HEK293 (cell line): ENCODE data around the gene ZSCAN29.

Experiments used
- CTCF ChIA-PET: fragments of 350-600 bp; formaldehyde crosslinking; extraction: SDS; loops from one replicate; lab custom pipeline; 2021; ENCODE audit warnings: antibody characterized with exemption; lab: Yijun Ruan, JAX
- POLR2A ChIA-PET: fragments of 300-600 bp; formaldehyde crosslinking; extraction: SDS; loops from one replicate; lab custom pipeline; 2020; ENCODE audit warnings: antibody characterized with exemption, inconsistent platforms; lab: Yijun Ruan, JAX
- H3K27ac ChIP-seq: fragments of 200-500 bp; sonication (Bioruptor generic); 2 replicates; pipeline ENCODE4 v1.5.1; 2014; ENCODE audit warnings: low read depth, low read length, control low read depth, inconsistent platforms; ENCODE audit errors: extremely low read depth
- H3K36me3 ChIP-seq, 2 experiments: fragments of 200-500 bp in 1 of 2; sonication (Bioruptor generic) in 1 of 2; 1 replicate in 1 of 2; 2 replicates in 1 of 2; pipeline ENCODE4 v1.5.1; 2014 to 2017; ENCODE audit warnings: inconsistent platforms in 2 of 2, low read length in 2 of 2; ENCODE audit not compliant: control insufficient read depth in 2 of 2, insufficient read depth in 1 of 2
- H3K4me1 ChIP-seq: fragments of 200-500 bp; sonication (Bioruptor generic); 2 replicates; pipeline ENCODE4 v1.5.1; 2014; ENCODE audit warnings: mild to moderate bottlenecking, low read length, inconsistent platforms; ENCODE audit not compliant: control insufficient read depth, insufficient read depth
- H3K4me3 ChIP-seq: 2 replicates; pipeline ENCODE4 v1.5.1; 2011; ENCODE audit warnings: low read depth, mild to moderate bottlenecking, control low read depth, low read length, moderate library complexity
- H3K9me3 ChIP-seq: fragments of 200-500 bp; sonication (Bioruptor generic); 2 replicates; pipeline ENCODE4 v1.5.1; 2014; ENCODE audit warnings: low read depth, low read length, inconsistent platforms; ENCODE audit not compliant: control insufficient read depth, insufficient read depth
- KLF10 ChIP-seq: fragments of 450-650 bp; IDR thresholded peaks from 2 replicates; pipeline ENCODE4 v1.5.1; 2018; ENCODE audit warnings: missing biosample characterization, mild to moderate bottlenecking, missing genetic modification characterization
- KLF7 ChIP-seq: fragments of 450-650 bp; formaldehyde crosslinking; IDR thresholded peaks from 2 replicates; pipeline ENCODE4 v1.5.1; 2016; ENCODE audit warnings: missing biosample characterization, missing genetic modification characterization, borderline replicate concordance
- MZF1 ChIP-seq: fragments of 450-650 bp; formaldehyde crosslinking; IDR thresholded peaks from 2 replicates; pipeline ENCODE4 v1.5.1; 2017; ENCODE audit warnings: missing biosample characterization, missing genetic modification characterization, borderline replicate concordance
- PRDM10 ChIP-seq: fragments of 450-650 bp; formaldehyde crosslinking; IDR thresholded peaks from 2 replicates; pipeline ENCODE4 v1.5.1; 2016; ENCODE audit warnings: missing biosample characterization, missing genetic modification characterization
- SCRT1 ChIP-seq: fragments of 450-650 bp; formaldehyde crosslinking; IDR thresholded peaks from 2 replicates; pipeline ENCODE4 v1.5.1; 2016; ENCODE audit warnings: missing biosample characterization, missing genetic modification characterization, borderline replicate concordance
- TRIM28 ChIP-seq: IDR thresholded peaks from 2 replicates; pipeline ENCODE4 v1.6.1; 2011; ENCODE audit warnings: low read length, control low read depth, borderline replicate concordance
- TSHZ1 ChIP-seq: fragments of 450-650 bp; formaldehyde crosslinking; IDR thresholded peaks from 2 replicates; pipeline ENCODE4 v1.5.1; 2016; ENCODE audit warnings: missing biosample characterization, missing genetic modification characterization, borderline replicate concordance
- YY1 ChIP-seq: fragments of 450-650 bp; formaldehyde crosslinking; IDR thresholded peaks from 2 replicates; pipeline ENCODE4 v1.5.1; 2018; ENCODE audit warnings: missing biosample characterization, missing genetic modification characterization
- ZBTB49 ChIP-seq: fragments of 450-650 bp; formaldehyde crosslinking; IDR thresholded peaks from 2 replicates; pipeline ENCODE4 v1.5.1; 2016; ENCODE audit warnings: missing biosample characterization, missing genetic modification characterization, low read depth
- ZNF214 ChIP-seq: fragments of 450-650 bp; formaldehyde crosslinking; IDR thresholded peaks from 2 replicates; pipeline ENCODE4 v1.5.1; 2017; ENCODE audit warnings: missing biosample characterization, mild to moderate bottlenecking, missing genetic modification characterization, borderline replicate concordance
- ZNF26 ChIP-seq: fragments of 450-650 bp; formaldehyde crosslinking; IDR thresholded peaks from 2 replicates; pipeline ENCODE4 v1.5.1; 2016; ENCODE audit warnings: missing biosample characterization, missing genetic modification characterization
- ZNF341 ChIP-seq: fragments of 450-650 bp; formaldehyde crosslinking; IDR thresholded peaks from 2 replicates; pipeline ENCODE4; 2016; ENCODE audit warnings: low read depth, missing biosample characterization, missing genetic modification characterization
- ZNF548 ChIP-seq: fragments of 450-650 bp; formaldehyde crosslinking; IDR thresholded peaks from 2 replicates; pipeline ENCODE4 v1.5.1; 2016; ENCODE audit warnings: missing biosample characterization, missing genetic modification characterization
- ZNF629 ChIP-seq: fragments of 450-650 bp; formaldehyde crosslinking; IDR thresholded peaks from 2 replicates; pipeline ENCODE4 v1.5.1; 2017; ENCODE audit warnings: missing biosample characterization, missing genetic modification characterization
- ZNF660 ChIP-seq: fragments of 450-650 bp; IDR thresholded peaks from 2 replicates; pipeline ENCODE4 v1.5.1; 2018; ENCODE audit warnings: missing biosample characterization, mild to moderate bottlenecking, missing genetic modification characterization
- TF ChIP-seq, protein P1 (sequence below): fragments of 450-650 bp; formaldehyde crosslinking; IDR thresholded peaks from 2 replicates; pipeline ENCODE4 v1.5.1; 2016; ENCODE audit warnings: missing biosample characterization, missing genetic modification characterization
- TF ChIP-seq, protein P2 (sequence below): fragments of 450-650 bp; formaldehyde crosslinking; IDR thresholded peaks from 2 replicates; pipeline ENCODE4 v1.5.1; 2016; ENCODE audit warnings: missing biosample characterization, missing genetic modification characterization
- TF ChIP-seq, protein P3 (sequence below): fragments of 450-650 bp; formaldehyde crosslinking; IDR thresholded peaks from 2 replicates; pipeline ENCODE4 v1.5.1; 2016; ENCODE audit warnings: missing biosample characterization, missing genetic modification characterization

Gene ZSCAN29

DNA sequence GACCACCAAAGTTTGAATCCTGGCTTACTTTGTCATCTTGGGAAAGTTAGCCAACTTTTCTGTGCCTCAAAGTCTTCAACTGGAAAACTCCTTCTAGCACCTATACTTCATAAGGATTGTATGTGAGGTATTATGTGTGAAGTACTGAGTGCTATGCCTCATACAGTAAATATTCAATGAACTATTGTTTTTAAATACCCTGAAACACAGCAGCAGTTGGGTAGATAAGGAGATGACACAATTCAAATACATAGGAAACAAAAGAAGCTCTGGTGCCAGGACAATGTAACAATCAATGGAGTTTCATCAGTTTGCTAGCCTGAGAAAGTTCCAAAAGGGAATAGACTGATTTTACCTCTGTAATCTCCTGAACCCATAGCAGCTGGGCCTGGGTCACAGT, 43.4 kb upstream of the ZSCAN29 start:
- no peak overlapping the region for H3K27ac ChIP-seq
- no peak overlapping the region for H3K4me3 ChIP-seq
- CTCF ChIA-PET, result interaction anchor here (0.7 kb wide), 1 partner anchor 97 kb away, joined by 4 read pairs; no protein-coding TSS in a partner anchor
- H3K4me1 ChIP-seq, result no peaks in the 10 kb centered on the region
- POLR2A ChIA-PET, result no interaction called here
- H3K36me3 ChIP-seq, result peaks cover 8 to 64% of the 10 kb centered on the region in 2 experiments; a peak in 2 of 3 replicates
- no peak for TF ChIP-seq ZNF629 (tag by site-specific recombination)
- no peak for TF ChIP-seq ZNF660
- no peak for TF ChIP-seq TRIM28
- TF ChIP-seq, protein P1, sequence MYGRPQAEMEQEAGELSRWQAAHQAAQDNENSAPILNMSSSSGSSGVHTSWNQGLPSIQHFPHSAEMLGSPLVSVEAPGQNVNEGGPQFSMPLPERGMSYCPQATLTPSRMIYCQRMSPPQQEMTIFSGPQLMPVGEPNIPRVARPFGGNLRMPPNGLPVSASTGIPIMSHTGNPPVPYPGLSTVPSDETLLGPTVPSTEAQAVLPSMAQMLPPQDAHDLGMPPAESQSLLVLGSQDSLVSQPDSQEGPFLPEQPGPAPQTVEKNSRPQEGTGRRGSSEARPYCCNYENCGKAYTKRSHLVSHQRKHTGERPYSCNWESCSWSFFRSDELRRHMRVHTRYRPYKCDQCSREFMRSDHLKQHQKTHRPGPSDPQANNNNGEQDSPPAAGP (tag by site-specific recombination), result no peak
- no peak for TF ChIP-seq ZNF548 (tag by site-specific recombination)
- no peak for TF ChIP-seq MZF1 (tag by site-specific recombination)
- TF ChIP-seq, protein P2, sequence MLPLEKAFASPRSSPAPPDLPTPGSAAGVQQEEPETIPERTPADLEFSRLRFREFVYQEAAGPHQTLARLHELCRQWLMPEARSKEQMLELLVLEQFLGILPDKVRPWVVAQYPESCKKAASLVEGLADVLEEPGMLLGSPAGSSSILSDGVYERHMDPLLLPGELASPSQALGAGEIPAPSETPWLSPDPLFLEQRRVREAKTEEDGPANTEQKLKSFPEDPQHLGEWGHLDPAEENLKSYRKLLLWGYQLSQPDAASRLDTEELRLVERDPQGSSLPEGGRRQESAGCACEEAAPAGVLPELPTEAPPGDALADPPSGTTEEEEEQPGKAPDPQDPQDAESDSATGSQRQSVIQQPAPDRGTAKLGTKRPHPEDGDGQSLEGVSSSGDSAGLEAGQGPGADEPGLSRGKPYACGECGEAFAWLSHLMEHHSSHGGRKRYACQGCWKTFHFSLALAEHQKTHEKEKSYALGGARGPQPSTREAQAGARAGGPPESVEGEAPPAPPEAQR (tag by site-specific recombination), result no peak
- TF ChIP-seq ZNF26 (tag by site-specific recombination), result no peak
- TF ChIP-seq SCRT1 (tag by site-specific recombination), result no peak
- TF ChIP-seq KLF7 (tag by site-specific recombination), result no peak
- no peak for TF ChIP-seq YY1 (tag by site-specific recombination)
- no peak for TF ChIP-seq KLF10 (tag by site-specific recombination)
- no peak for TF ChIP-seq ZBTB49 (tag by site-specific recombination)
- no peak for TF ChIP-seq ZNF341
- TF ChIP-seq TSHZ1 (tag by site-specific recombination), result no peak
- H3K9me3 ChIP-seq, result no peaks in the 10 kb centered on the region

DNA sequence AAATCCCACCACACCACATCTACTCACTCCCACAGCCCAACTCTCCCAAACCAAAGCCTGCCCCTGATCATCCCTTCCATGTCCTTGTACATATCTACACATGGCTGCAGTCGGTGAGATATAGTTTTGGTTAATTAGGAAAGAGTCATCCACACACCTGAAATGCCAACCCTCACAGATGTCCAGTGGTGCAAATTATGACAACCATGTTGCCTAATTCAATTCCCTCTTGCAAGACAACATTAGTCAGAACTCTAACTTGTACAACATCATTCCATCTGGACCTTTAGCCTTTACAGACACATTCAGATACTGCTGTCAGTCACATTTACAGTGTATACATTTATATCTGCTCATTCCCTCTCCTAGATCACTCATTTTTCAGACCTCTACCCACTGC, 41.3 kb upstream of the ZSCAN29 start:
- ChIA-PET CTCF (no interaction called here), POLR2A (no interaction called here)
- Histone ChIP-seq H3K9me3 (no peaks in the 10 kb centered on the region), H3K4me1 (no peaks in the 10 kb centered on the region), H3K4me3 (no peak overlapping the region), H3K36me3 (peaks cover 18 to 78% of the 10 kb centered on the region in 2 experiments; a peak in 2 of 3 replicates), H3K27ac (no peak overlapping the region)
- TF ChIP-seq PRDM10 (no peak), ZNF214 (tag by site-specific recombination) (no peak)
- TF ChIP-seq, protein P3, sequence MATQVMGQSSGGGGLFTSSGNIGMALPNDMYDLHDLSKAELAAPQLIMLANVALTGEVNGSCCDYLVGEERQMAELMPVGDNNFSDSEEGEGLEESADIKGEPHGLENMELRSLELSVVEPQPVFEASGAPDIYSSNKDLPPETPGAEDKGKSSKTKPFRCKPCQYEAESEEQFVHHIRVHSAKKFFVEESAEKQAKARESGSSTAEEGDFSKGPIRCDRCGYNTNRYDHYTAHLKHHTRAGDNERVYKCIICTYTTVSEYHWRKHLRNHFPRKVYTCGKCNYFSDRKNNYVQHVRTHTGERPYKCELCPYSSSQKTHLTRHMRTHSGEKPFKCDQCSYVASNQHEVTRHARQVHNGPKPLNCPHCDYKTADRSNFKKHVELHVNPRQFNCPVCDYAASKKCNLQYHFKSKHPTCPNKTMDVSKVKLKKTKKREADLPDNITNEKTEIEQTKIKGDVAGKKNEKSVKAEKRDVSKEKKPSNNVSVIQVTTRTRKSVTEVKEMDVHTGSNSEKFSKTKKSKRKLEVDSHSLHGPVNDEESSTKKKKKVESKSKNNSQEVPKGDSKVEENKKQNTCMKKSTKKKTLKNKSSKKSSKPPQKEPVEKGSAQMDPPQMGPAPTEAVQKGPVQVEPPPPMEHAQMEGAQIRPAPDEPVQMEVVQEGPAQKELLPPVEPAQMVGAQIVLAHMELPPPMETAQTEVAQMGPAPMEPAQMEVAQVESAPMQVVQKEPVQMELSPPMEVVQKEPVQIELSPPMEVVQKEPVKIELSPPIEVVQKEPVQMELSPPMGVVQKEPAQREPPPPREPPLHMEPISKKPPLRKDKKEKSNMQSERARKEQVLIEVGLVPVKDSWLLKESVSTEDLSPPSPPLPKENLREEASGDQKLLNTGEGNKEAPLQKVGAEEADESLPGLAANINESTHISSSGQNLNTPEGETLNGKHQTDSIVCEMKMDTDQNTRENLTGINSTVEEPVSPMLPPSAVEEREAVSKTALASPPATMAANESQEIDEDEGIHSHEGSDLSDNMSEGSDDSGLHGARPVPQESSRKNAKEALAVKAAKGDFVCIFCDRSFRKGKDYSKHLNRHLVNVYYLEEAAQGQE, result no peak
